NK-92 treated with Interleukin-12 subunit alpha and Interleukin-12 subunit beta, amount 100 ng/mL, for 24 hours (cell line): ENCODE measurements around the gene GNGT2.
"Not testable (repeated sequence)": the region's sequence is repeated elsewhere in the genome, so short reads cannot be mapped to it uniquely, and the experiment has no call there.

ENCODE experiments used
- DNase-seq: peaks from one replicate; lab custom pipeline; 2025; lab: John Stamatoyannopoulos, UW

The GNGT2 gene

GRCh38 chr17:49203796-49204195 is 6.6 kb downstream of the GNGT2 start:
- no peak for DNase-seq

GRCh38 chr17:49201481-49201927 is 8.9 kb downstream of the GNGT2 start:
- DNase-seq: no peak

- no peak for DNase-seq
These were observed 9.8 kb downstream of the GNGT2 start for GRCh38 chr17:49200423-49201083.

GRCh38 chr17:49198211-49198610 is 12.2 kb downstream of the GNGT2 start:
- DNase-seq: no peak

- no peak for DNase-seq
These were observed 12.9 kb downstream of the GNGT2 start for GRCh38 chr17:49197346-49197998.

GRCh38 chr17:49196520-49196919 is 13.9 kb downstream of the GNGT2 start:
- DNase-seq: no peak

- DNase-seq: no peak
These were observed 14.6 kb downstream of the GNGT2 start for GRCh38 chr17:49195751-49196150.

- DNase-seq: no peak
These were observed 16.1 kb downstream of the GNGT2 start for GRCh38 chr17:49194297-49194607.

GRCh38 chr17:49193513-49194296 is 16.7 kb downstream of the GNGT2 start:
- DNase-seq: no peak

GRCh38 chr17:49191917-49192741 is 18.2 kb downstream of the GNGT2 start:
- peak; percentile 80 for DNase-seq

GRCh38 chr17:49191409-49191916 is 18.9 kb downstream of the GNGT2 start:
- DNase-seq: no peak

GRCh38 chr17:49190932-49191331 is 19.4 kb downstream of the GNGT2 start:
- no peak for DNase-seq

- DNase-seq: no peak
These were observed 23.1 kb downstream of the GNGT2 start for GRCh38 chr17:49187301-49187700.

- not testable (repeated sequence) for DNase-seq
These were observed 25.0 kb downstream of the GNGT2 start for GRCh38 chr17:49185381-49185780.

- not testable (repeated sequence) for DNase-seq
These were observed 25.9 kb downstream of the GNGT2 start for GRCh38 chr17:49184522-49184921.

- DNase-seq: no peak
These were observed 26.6 kb downstream of the GNGT2 start for GRCh38 chr17:49183801-49184200.

GRCh38 chr17:49183341-49183740 is 27.0 kb downstream of the GNGT2 start:
- DNase-seq: no peak

- no peak for DNase-seq
These were observed 29.3 kb downstream of the GNGT2 start for GRCh38 chr17:49180998-49181635.

- DNase-seq: peak; percentile 36
These were observed 30.1 kb downstream of the GNGT2 start for GRCh38 chr17:49180303-49180702.

- not testable (repeated sequence) for DNase-seq
These were observed 34.4 kb downstream of the GNGT2 start for GRCh38 chr17:49175978-49176377.

- DNase-seq: not testable (repeated sequence)
These were observed 39.7 kb downstream of the GNGT2 start for GRCh38 chr17:49170711-49171110.
